ENCODE data around the gene SMAD3.

Gene SMAD3

DNA sequence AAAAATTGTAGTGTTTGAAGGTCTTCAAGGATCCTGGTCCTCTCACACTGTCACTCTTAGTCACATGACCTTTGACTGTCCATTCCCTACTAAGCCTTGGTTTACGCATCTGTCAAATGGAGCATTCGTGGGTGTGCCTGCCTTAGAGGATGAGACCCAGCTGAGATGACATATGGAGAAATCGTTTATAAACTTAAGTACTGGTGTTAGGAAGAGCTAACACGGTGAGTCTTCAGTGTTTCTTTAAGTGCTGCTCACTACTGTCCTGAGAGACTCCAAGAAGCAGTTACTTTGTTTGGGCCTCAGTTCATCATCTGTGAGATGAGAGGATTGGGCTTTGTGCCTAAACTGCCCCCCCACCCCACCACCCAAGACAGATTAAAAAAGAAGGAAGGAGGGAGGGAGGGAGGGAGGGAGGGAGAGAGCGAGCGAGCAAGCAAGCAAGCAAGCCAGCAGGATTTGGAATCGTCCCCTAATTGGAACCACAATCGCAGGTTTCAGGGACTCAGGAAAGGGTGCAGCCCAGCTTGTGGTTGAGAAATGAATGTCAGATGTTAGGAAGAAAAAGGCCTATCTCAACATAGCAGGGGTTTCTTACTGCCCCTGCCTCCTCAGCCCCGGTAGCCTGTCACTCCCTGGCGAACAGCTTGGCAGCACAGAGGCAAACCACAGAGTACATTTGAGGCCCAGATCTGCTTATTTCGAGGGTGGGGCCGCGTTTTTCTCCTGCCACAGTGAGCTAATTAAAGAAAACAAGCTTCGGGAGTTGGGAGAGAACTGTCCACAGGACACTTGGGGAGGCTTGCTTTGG lies 32.7 kb downstream of the SMAD3 start:
- DNase-seq: no peak

DNA sequence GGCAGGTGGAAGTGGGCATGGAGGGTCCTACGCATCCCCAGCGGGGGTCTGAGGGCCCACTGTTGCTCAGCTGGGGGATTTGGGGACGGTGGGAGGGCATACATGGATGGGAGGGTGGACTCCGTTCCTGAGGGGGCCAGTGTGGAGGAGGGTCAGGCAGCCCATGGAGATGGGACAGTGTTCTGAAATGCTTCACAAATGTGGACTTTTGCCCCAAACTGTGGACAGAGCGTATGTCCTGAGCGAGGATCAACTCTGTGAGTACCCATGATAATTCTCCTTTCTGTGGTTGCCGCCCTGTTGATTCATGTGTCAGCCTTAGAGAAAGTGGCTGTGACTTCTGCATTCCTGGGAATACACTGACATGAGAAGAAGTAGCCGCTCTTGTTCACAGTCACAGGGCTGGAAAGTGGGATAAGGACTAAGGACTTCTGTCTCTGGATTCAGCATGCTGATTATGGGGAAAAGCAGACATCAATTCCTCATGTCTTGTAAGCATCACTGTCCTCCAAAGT lies 33.4 kb downstream of the SMAD3 start:
- DNase-seq: no peak

DNA sequence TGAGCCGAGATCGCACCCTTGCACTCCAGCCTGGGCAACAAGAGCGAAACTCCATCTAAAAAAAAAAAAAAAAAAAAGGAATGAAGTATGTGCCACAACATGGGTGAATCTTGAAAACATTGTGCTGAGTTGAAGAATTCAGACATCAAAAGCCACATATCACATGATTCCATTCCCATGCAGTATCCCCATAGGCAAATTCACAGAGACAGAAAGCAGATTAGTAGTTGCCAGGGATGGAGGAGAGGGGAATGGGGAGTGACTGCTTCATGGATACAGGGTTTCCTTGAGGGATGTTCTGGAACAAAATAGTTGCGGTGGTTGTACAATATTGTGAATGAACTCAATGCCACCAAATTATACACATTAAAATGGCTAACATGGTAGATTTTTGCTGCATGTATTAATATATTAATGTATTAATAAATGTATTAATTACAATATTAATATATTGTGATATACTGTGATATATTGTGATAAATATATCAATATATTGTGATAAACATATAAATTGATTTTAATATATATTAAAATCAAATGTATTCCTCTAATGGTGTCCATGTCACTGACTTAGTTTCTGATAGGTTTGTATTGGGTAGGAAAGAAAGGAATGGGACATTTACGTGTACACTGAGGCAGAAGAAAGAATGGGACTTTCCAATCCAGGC lies 34.9 kb downstream of the SMAD3 start:
- DNase-seq: no peak

DNA sequence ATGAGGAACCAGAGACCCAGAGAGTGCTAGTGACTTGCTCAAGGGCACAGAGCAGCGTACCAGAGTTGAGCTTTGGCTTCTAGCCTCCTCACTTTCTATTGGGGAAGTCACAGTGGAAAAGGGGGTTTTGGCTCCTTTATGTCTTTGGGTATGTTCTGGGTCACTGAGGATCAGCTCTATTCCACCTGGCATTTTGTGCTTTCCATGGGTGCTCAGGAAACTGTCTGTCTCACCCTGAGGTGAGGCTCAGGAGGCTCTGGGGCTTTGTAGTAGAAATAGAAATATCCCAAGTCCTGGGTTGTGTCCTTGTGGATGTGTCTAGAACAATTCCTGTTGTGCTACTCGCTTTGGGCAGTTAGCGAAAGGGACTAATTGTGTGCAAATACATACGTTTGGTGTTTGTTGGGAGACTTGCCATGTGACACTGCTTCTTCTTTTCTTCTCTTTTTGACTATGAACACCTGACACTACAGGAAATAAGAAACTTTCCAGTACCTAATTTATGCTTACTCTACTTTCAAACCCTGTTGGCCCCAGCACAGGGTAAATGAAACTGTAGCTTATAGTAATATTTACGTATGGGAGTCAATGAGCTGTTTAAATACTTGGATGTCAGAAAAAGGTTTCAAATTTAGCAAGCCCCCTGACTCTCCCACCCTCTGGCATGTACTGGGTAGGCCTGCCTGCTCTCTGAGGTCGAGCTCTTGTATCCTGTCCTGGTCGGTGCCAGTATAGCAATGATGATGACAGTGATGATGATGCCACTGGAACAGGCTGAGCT lies 35.6 kb downstream of the SMAD3 start:
- DNase-seq: no peak

DNA sequence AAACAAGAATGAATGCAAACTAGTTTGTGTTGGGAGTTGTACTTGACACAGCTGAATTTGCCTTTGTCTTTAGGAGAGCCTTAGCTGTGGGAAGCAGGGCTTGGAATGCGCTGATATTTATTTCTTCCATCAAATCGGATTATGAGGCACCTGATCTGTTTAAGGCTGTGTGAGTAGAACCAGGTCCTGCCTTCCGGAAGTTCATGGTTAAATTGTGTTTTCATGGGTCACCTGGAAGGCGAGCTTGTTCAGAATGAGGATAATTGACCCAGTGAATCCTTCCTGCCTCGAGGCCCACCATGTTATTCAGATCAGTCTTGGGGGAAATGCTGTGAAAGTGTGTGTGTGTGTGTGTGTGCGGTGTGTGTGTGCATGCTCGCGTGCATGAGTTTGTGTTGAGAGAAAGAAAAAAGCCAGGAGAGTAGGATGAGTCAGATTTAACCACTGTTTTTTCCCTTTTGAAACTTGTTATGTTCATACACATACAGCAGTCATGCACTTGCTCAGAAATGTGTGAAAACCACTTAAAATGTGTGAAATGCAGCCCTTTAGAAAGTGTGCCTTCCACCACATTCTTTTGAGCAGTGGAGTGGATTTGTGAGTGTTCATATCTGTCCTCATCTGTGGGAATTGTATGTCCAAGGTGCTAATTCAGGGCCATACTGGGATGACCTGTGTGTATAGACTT lies 36.7 kb downstream of the SMAD3 start:
- peak; percentile 59 for DNase-seq

DNA sequence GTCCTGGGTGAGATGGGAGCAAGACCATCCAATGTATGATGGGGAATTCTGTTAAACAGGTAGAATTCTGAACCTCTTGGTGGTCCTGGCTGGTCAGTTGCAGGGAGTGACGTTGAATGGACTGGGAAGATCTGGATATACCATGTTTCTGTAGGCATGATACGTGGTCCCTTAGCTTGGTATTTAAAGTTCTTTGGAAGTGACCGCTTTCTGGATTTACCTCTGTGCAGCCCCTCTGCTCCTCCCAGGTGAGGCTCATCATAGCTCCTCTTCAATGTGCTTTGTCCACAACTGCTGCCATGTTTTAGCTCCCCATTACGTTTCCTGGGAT lies 37.2 kb downstream of the SMAD3 start:
- no peak for DNase-seq

DNA sequence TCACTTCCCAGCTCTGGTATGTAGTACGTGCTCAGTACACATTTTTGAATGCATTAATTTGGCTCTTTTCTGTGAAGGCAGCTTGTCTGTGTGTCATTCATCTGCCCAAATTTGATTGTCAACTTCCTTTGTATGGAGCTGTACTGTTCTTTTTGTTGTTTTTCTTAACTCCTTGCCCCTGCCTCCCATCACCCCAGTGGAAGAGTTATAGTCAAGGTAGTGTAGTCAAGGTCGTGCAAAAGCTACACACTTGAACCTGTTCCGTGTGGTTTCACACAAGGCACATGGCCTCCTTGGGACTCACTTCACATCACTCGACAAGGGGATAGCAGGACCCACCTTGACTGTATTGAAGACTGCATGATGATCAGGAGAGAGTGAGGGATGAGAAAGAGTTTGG lies 37.6 kb downstream of the SMAD3 start:
- no peak for DNase-seq

DNA sequence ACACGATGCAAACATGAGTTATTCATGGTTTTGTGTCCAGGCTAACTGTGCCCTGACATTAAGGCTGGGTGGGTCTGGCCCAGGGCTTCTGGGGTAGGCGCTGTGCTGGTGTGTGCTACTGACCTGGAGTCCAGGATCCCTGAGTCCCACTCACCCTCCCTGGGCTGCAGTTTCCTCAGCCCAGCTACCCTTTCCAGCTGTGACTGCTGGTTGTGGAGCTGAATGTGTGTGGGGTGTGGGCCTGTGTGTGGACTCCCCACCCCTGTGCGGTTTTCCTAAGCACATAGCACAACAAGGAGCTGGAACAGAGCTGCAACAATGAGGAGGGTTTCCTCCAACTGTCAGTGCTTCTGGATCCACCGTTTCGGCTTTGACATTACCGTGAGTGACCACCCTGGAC lies 38.0 kb downstream of the SMAD3 start:
- no peak for DNase-seq

DNA sequence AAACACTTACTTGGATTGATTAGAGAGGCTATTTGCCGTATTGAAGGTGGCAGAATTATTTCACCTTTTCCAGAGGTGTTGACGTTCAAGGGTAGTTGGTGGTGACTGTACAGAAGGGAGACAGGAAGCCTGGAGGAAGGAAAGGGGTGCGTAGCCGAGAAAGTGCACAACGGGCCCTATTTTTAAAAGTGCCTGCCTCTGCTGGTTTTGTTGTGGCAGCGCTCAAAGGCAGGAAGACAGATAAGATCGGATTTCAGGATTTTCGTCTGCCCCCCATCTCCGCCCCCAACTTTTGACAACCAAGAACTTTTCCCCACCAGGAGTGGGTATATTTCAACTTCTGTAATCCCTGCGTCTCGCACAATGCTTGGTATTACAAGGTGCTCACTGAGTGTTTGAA lies 38.5 kb downstream of the SMAD3 start:
- DNase-seq: no peak

DNA sequence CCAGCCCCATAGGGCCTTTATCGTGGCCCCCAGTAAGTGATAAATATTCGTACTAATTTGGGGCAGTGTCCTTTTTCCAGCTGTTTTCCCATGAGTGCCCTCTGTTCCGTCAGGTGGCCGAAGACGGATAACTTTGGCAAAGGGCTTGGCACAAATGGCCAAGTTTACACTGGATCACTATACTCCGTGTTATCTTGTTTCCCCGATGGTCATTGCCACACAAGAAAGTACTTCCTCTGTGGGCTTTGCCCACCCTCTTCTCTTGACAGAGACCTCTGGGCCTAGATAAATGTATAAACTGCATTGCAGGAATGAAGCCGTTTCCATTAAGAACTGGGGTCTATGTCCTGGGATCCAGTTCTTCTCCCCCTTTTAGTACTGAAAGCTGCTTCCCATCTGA lies 39.1 kb downstream of the SMAD3 start:
- no peak for DNase-seq

DNA sequence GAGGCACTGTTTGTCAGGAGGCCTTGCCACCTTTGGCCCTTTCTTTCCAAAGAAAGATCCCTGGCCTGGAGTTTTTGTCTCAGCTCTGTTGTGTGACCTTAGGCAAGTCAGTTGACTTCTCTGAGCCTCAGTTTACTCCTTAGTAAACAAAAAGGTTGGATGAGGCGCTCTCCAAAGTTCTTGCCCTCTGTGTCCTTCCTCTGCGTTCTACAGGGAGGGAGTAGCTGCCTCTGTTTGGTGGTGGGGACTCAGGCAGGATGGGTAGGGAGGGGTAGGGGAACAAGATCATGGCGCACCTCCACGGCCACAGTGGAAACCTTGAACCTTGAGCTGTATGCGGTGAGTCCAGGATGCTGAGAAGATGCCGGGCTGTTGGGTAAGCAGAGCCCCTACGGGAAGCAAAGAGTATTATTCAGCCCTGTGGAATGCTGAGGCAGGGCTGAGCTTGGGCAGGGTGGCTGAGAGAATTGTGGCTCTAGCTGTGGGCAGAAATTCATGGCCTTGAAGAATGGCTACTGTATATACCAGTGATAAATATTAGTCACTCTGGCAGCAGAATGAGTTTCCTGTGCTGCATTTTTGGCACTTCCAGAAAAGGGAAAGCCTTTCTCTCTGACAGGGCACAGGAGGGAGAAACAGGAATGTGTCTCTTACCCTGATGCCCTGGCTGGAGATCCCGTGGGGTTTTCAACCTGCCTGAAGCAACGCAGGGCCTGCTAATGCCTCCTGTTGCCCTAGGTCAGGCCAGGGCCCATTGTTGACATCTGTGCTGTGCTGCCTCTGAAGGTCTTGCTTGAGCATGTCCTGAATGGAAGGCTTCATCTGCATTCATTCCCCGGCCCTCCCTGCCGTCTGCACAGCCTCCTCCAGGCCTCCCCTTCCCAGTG lies 39.9 kb downstream of the SMAD3 start:
- DNase-seq: no peak

DNA sequence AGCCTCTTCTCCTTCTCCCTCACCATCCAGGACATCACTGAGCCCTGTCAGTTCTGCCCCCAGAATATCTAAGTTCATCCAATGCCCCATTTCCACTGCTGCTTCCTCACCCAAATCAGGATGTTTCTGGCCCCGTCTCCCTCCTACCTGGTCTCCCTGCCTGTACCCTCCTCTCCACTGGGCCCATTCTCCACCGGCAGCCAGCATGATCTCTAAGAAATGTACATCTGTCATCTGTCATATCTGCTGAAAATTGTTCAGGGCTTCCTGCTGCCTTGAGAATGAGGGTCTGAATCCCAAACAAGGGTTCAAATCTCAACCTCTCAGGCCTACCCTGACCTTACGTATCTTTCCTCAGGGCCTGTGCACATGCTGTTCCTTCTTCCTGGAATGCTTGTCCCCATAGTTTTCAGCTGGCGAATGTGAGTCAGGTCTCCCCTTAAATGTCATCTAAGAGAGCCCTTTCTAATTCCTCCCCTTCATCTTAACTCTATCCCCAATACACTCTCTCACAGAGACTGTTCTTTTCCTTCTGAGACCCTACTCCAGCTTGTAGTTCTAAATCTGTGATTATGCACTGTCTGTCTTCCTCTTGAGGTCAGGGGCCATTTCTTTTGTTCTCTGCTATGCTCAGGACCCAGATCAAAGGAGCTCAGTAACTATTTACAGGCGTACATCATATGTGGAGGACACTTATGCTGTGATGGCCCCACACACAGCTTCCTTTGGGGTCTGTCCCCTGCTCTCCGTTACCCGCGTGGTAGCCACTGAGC lies 40.8 kb downstream of the SMAD3 start:
- no peak for DNase-seq

DNA sequence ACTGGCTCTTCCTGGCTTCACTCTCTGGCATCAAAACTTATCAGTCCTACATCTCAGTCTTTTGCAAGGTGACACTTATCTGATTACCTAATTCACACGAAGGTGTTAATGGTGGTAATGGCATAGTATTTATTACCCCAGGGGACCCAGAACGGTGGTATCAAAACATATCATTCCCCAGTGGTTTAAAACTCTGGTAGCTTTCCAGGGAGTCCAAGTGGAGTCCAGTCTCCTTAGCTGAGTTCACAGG lies 41.3 kb downstream of the SMAD3 start:
- no peak for DNase-seq

DNA sequence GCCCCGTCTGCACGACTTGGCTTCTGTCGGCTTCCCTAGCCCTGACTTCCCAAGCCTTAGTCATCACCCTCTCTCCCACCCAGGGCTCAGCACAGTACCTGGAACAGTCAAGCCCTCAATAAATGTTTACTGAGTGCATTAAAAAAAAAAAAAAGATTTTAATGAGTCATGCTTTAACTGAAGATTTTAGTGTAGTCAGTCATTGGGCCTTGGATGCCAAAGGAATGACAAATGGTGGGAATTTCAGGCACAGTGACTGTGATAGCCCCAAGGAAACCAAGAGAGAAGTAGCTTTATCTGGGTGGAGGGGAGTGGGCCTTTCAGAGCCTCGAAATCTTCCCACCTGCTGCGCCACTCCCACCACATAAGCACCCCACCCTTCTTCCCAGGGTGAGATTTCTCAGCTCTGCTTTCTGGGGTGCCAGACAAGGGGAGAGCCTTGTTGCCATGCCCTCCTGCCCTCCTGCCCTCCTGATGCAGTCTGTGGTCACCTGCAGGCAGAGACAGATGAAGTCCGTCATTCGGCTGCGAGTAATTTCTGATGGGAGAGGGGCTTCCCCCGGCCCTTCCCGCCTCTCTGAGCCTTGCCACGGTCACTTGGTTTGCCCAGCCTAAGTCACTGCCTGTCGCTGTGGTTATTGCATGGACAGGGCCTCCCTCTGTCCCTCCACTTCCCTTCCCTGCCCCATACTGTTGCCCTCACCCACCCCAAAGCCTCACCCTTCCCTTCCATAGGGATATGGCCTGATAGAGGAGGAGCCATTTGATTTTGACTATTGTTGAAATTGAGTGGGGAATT lies 41.8 kb downstream of the SMAD3 start:
- no peak for DNase-seq

DNA sequence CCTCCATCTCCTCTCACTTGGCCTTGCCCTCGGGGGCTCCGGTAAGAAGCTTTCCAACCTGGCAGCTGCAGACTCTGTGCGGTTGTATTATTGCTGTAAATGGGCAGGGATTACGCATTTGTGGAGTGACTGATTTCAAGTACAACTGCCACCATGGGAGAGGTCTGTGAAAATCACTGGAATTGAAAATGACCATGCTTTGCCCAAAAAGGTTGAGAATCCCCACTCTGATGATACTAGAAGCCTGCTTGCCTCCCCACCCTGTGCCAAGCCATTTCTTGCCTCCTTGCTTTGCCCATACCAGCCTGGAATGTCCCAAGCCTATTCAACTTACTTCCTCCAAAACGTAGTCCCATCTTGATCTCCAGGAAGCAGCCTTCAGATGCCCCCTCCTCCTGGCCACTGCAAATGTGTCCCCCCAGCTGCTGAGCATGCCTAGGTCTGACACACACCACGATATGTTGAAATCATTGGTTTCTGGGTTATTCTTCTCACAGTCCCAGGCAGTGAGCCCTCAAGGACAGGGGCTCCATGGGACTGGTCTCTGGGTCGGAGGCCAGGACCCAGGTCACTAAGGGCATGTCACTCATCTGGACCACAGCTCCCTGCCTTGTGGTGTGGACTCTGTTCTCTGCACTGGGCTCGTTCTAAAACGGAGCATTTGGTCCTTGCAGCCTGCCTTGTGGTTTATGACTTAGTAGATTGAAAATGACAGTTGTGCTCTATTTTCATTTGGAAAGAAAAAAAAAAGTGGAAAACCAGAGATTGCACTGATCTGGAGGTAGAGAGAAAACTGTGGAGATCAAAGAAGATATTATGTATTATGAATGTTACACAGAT lies 42.9 kb downstream of the SMAD3 start:
- DNase-seq: no peak

DNA sequence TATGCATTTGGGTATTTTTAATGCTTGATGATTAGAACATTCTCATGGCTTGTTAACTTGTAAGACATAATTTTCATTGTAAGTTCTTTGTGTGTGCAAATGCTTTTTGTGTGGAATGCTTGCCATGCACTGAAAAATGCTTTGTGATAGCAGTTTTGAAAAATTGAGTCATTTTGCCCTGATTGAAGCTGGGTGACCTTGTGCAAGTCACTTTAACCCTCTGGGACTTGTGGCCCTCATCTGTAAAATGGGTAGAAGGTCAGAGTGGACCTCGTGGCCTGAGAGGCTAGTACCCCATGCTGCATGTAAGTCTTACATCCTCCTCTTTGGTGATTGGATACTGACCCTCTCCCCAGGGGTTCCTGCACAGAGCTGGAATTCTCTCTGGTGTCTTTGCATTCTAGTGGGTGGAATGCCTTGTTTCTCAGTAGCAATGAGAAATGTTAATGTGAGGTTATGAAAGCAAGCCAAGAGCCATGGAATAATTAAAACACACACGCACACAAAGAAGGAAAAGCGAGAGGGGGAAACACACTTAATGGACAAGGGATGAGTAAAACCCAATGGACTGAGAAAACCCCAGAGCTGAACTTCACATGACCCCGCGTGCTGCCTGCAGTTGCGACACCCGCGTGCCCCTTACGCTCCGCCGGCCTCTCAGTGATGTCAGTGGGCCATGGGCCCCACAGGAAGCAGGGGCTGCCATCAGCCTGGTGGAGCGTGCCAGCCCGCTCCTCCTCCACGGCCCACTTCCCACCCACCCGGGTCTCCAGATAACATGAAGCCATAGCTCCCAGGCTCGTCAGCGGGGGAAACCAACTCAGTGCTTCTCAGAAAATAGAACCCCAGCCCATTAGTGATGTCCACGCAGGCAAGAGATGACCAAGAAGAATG lies 44.0 kb downstream of the SMAD3 start:
- peak; percentile 82 for DNase-seq

DNA sequence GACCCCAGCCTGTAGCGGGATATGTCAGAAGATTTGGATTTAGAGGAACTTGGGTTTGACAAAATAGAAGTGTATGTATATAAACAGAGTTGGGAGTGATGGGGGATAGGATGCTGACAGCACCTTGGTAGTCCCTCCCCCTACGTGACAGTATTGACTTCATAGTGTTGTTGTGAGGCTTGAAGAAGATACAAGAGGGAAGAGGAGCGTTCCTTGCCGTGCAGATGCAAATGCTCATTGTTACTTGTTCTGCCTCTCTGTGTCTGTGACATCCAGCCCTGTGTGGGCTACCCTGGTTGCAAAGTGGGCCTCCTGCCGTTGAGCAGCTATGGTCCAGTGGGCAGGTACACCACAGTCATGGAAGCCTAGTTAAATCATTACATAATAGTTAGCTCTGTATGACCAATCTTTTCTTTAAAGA lies 45.0 kb downstream of the SMAD3 start:
- no peak for DNase-seq
